MM.1S (cell line): ENCODE measurements around the gene VANGL2.

Source experiments
- DNase-seq: peaks from one replicate; pipeline ENCODE4 v3.0.0-alpha.2; 2015
- H2AFZ ChIP-seq: fragments of 300-600 bp; sonication (generic); 2 replicates; pipeline ENCODE4 v1.6.0; 2016; ENCODE audit warnings: antibody characterized with exemption, low read length
- H3F3A ChIP-seq: fragments of 300-600 bp; sonication (generic); 2 replicates; pipeline ENCODE4 v1.6.1; 2016; ENCODE audit warnings: mild to moderate bottlenecking, antibody characterized with exemption, low read length, moderate library complexity, mixed read lengths; ENCODE audit not compliant: insufficient read depth
- H3K27ac ChIP-seq: fragments of 300-600 bp; sonication (generic); 2 replicates; pipeline ENCODE4 v1.5.1; 2016; ENCODE audit warnings: mild to moderate bottlenecking, low read length
- H3K27me3 ChIP-seq: fragments of 300-600 bp; sonication (generic); replicated peaks from 2 replicates; pipeline ENCODE4 v1.6.0; 2016; ENCODE audit warnings: low read length; ENCODE audit not compliant: insufficient read depth
- H3K36me3 ChIP-seq: fragments of 300-600 bp; sonication (generic); replicated peaks from 2 replicates; pipeline ENCODE4 v1.6.1; 2016; ENCODE audit warnings: mild to moderate bottlenecking, low read length, mixed read lengths; ENCODE audit not compliant: insufficient read depth
- H3K4me1 ChIP-seq: fragments of 300-600 bp; sonication (generic); 2 replicates; pipeline ENCODE4 v1.6.1; 2016; ENCODE audit warnings: low read length, mixed read lengths
- H3K4me2 ChIP-seq: fragments of 300-600 bp; sonication (generic); 2 replicates; pipeline ENCODE4 v1.6.0; 2016; ENCODE audit warnings: low read depth, low read length
- H3K4me3 ChIP-seq: fragments of 300-600 bp; sonication (generic); 2 replicates; pipeline ENCODE4 v1.5.1; 2016; ENCODE audit warnings: low read length, mixed read lengths
- H3K79me2 ChIP-seq: fragments of 300-600 bp; sonication (generic); 2 replicates; pipeline ENCODE4 v1.6.1; 2016; ENCODE audit warnings: mixed run types, low read length, mixed read lengths
- H3K9ac ChIP-seq: fragments of 300-600 bp; sonication (generic); 2 replicates; pipeline ENCODE4 v1.6.1; 2016; ENCODE audit warnings: low read length, mixed read lengths
- H3K9me2 ChIP-seq: fragments of 300-600 bp; sonication (generic); replicated peaks from 2 replicates; pipeline ENCODE4 v1.6.1; 2016; ENCODE audit warnings: mild to moderate bottlenecking, low read length, mixed read lengths; ENCODE audit not compliant: insufficient read depth
- H3K9me3 ChIP-seq: fragments of 300-600 bp; sonication (generic); replicated peaks from 2 replicates; pipeline ENCODE4 v1.6.1; 2016; ENCODE audit warnings: mild to moderate bottlenecking, low read length, mixed read lengths; ENCODE audit not compliant: insufficient read depth
- H4K20me1 ChIP-seq: fragments of 300-600 bp; sonication (generic); 2 replicates; pipeline ENCODE4 v1.6.1; 2016; ENCODE audit warnings: mild to moderate bottlenecking, low read length, moderate library complexity, mixed read lengths; ENCODE audit not compliant: insufficient read depth
- CTCF ChIP-seq: fragments of 300-600 bp; sonication (generic); IDR thresholded peaks from 2 replicates; pipeline ENCODE4 v1.5.1; 2016; ENCODE audit warnings: antibody characterized with exemption, low read length, mixed read lengths
- EZH2 ChIP-seq: fragments of 300-600 bp; sonication (generic); optimal IDR thresholded peaks from 2 replicates; pipeline ENCODE3; 2017; ENCODE audit warnings: low read depth, mild to moderate bottlenecking, antibody characterized with exemption, low read length, mixed read lengths
- EZH2phosphoT487 ChIP-seq: fragments of 300-600 bp; sonication (generic); IDR thresholded peaks from 2 replicates; pipeline ENCODE4 v1.6.1; 2018; ENCODE audit warnings: antibody characterized with exemption, low read length

Gene VANGL2

GRCh38 chr1:160436966-160437365 lies 36.6 kb downstream of the VANGL2 start:
- H3K4me2 ChIP-seq: peak overlapping the region; percentile 70
- peaks cover 30% of the 10 kb centered on the region for H3K4me1 ChIP-seq
- H3K9me2 ChIP-seq: no peaks in the 10 kb centered on the region
- no peak overlapping the region; the same call in 1 of the 2 replicates for H3K9ac ChIP-seq
- peaks cover 5% of the 10 kb centered on the region; the same call in 1 of the 2 replicates for H3F3A ChIP-seq
- H4K20me1 ChIP-seq: no peaks in the 10 kb centered on the region
- peak; percentile 16 for DNase-seq
- no peaks in the 10 kb centered on the region for H3K36me3 ChIP-seq
- H3K27me3 ChIP-seq: no peaks in the 10 kb centered on the region
- H3K9me3 ChIP-seq: no peaks in the 10 kb centered on the region
- no peak overlapping the region for H3K27ac ChIP-seq
- no peaks in the 10 kb centered on the region for H3K79me2 ChIP-seq
- no peak for TF ChIP-seq CTCF
- no peak for TF ChIP-seq EZH2
- TF ChIP-seq EZH2phosphoT487: no peak
- H3K4me3 ChIP-seq: no peak overlapping the region
- peak overlapping the region; percentile 89 for H2AFZ ChIP-seq

GRCh38 chr1:160437432-160438316 lies 37.3 kb downstream of the VANGL2 start:
- no peaks in the 10 kb centered on the region for H4K20me1 ChIP-seq
- H3K4me2 ChIP-seq: peak overlapping the region; percentile 70
- TF ChIP-seq EZH2 (no peak), CTCF (no peak), EZH2phosphoT487 (no peak)
- H3K36me3 ChIP-seq: no peaks in the 10 kb centered on the region
- H3K4me3 ChIP-seq: peak overlapping the region; percentile 45
- no peaks in the 10 kb centered on the region for H3K27me3 ChIP-seq
- DNase-seq: peak; percentile 89
- peaks cover 23% of the 10 kb centered on the region for H3K4me1 ChIP-seq
- H3K79me2 ChIP-seq: no peaks in the 10 kb centered on the region
- peak overlapping the region; percentile 89 for H2AFZ ChIP-seq
- no peaks in the 10 kb centered on the region for H3K9me3 ChIP-seq
- H3F3A ChIP-seq: peaks cover 5% of the 10 kb centered on the region; the same call in 1 of the 2 replicates
- peak overlapping the region; percentile 40 for H3K9ac ChIP-seq
- H3K27ac ChIP-seq: peak overlapping the region; percentile 47; the same call in 1 of the 2 replicates
- H3K9me2 ChIP-seq: no peaks in the 10 kb centered on the region

- no peaks in the 10 kb centered on the region for H3K9me3 ChIP-seq
- DNase-seq: peak; percentile 26
- no peaks in the 10 kb centered on the region for H3K9me2 ChIP-seq
- H3K4me1 ChIP-seq: peaks cover 19% of the 10 kb centered on the region
- no peak for TF ChIP-seq CTCF
- TF ChIP-seq EZH2: no peak
- TF ChIP-seq EZH2phosphoT487: no peak
- H3K4me2 ChIP-seq: peak overlapping the region; percentile 70
- peak overlapping the region; percentile 89 for H2AFZ ChIP-seq
- H3K4me3 ChIP-seq: peak overlapping the region; percentile 45
- peak overlapping the region; percentile 47; the same call in 1 of the 2 replicates for H3K27ac ChIP-seq
- H4K20me1 ChIP-seq: no peaks in the 10 kb centered on the region
- no peaks in the 10 kb centered on the region for H3K79me2 ChIP-seq
- no peaks in the 10 kb centered on the region for H3K27me3 ChIP-seq
- peaks cover 5% of the 10 kb centered on the region; the same call in 1 of the 2 replicates for H3F3A ChIP-seq
- no peaks in the 10 kb centered on the region for H3K36me3 ChIP-seq
- peak overlapping the region; percentile 40 for H3K9ac ChIP-seq
These were observed 38.1 kb downstream of the VANGL2 start for GRCh38 chr1:160438317-160438918.
